GM18867 (cell line): ENCODE data around the gene C1orf185.
"Not testable (repeated sequence)": the region's sequence is repeated elsewhere in the genome, so short reads cannot be mapped to it uniquely, and the experiment has no call there.

Source experiments
- ATAC-seq: cut with Tn5 transposase; IDR thresholded peaks from one replicate; pipeline ENCODE4 v1.9.1; 2021; ENCODE audit warnings: mild to moderate bottlenecking, moderate library complexity; ENCODE audit not compliant: unreplicated experiment

The C1orf185 gene

GRCh38 chr1:51101976-51102375, at the start of gene C1orf185:
TSS of gene C1orf185 (plus strand) at chr1:51102228. CDS start at chr1:51102234, 6 bp downstream.
- no peak for ATAC-seq

GRCh38 chr1:51058858-51059257, 43.2 kb upstream of the C1orf185 start:
- ATAC-seq, result no peak

GRCh38 chr1:51061231-51061918, 40.7 kb upstream of the C1orf185 start:
- ATAC-seq, result no peak

GRCh38 chr1:51063121-51063520, 38.9 kb upstream of the C1orf185 start:
- no peak for ATAC-seq

DNA sequence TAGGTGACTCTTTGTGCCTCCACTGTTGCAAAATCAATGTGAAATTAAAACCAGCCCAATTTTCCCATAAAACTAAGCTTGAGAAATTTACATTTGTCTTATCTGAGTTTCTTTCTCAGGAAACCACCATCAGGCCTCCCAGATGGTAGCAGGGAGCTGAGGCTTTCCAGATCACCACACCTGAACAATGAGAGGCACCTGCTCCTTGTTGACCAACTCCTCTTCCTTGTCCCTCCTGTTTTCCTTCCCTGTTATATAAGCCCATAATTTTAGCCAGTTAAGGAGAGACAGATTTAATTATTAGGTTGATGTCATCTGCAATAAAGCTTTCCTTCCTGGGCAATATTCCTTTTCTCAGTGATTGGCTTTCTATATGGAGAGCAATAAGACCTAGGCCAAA, 32.0 kb upstream of the C1orf185 start:
- no peak for ATAC-seq

DNA sequence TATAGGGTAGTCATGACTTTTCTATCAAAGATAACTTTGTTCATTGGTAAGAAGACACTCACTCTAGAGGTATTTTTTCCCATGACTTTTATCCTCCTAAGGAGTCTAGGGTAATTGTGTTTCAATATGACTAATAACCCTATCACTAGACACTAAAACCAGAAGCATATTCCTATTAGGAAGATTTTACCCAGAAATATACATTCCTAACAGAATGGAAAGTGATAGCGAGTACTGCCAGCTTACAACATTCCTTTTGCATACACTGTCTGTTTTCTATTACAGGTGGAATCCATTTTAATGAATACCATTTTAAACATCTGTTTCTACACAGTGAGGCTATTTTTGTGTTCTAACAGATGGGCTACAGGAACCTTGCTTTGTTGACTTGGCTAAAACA, 31.4 kb upstream of the C1orf185 start:
- ATAC-seq, result no peak

DNA sequence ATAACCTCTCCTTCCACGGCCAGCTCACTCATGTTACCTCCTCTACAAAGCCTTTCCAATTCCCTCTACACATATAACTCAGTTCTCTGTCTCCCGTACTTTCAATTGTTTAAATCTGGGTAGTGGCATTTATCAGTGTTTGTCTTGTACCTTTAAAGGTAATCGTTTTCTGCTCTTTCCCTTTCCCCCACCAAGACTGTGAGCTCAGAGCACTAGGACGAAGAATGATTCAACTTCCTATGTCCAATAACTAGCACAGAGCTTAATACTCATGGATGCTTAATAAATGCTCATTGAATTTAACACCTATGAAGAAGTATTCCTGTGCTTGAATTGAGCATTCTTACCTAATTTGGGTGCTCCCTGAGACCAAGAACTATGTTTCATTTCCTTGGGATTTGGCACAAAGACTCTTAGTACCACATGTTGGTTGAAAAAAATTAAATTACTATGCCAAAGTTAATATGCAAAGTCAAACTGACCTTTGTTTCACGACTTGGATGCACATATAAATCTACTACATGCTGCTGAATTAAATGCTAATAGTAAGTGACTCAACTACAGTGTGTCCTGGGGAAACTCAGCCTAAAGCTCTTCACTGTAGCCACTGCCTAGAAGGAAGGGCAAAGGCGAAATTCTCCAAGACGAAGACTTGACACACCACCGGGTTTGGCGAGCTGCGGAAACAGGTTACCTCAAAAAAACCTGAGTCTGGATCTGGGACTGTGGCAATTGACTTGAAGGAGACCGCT, 30.6 kb upstream of the C1orf185 start:
- ATAC-seq, result no peak

DNA sequence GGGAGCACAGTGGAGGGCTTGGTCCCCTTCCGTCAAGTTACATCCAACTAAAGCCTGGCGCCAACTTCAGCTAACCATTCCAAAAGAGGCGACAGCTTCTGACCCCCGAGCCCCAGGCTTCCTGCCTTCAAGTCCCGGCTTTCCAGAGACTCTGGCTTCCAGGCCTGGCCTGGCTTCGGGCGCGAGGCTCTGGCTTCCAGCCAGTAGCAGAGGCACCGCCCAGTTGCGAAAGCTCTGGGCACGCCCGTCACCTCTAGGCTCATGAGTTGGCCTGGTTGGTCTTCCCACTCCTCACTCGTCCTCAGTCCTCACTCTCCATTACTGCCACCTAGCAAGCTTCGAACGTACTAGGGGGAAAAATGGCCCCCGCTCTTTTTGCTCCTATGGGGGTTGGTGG, 30.0 kb upstream of the C1orf185 start:
- ATAC-seq, result no peak

GRCh38 chr1:51072651-51073050, 29.4 kb upstream of the C1orf185 start:
- no peak for ATAC-seq

DNA sequence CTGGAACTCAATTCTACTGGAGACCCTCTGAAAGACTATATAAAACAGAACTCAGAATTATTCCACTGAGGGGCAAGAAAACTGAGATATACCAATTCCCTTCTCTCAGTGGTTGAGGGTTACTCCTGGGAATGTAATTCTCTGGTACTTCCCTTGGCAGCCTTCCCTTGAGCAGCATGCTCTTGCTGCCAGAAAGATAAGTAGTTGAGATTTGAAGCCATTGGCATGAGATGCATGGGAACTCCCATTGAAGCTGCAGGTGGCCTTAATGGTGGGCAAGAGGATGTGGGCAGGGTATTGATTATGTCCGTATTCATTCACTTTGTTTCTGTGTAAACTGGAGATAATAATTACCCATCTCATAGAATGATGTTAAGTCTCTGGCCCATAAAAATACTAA, 28.6 kb upstream of the C1orf185 start:
- ATAC-seq, result no peak

DNA sequence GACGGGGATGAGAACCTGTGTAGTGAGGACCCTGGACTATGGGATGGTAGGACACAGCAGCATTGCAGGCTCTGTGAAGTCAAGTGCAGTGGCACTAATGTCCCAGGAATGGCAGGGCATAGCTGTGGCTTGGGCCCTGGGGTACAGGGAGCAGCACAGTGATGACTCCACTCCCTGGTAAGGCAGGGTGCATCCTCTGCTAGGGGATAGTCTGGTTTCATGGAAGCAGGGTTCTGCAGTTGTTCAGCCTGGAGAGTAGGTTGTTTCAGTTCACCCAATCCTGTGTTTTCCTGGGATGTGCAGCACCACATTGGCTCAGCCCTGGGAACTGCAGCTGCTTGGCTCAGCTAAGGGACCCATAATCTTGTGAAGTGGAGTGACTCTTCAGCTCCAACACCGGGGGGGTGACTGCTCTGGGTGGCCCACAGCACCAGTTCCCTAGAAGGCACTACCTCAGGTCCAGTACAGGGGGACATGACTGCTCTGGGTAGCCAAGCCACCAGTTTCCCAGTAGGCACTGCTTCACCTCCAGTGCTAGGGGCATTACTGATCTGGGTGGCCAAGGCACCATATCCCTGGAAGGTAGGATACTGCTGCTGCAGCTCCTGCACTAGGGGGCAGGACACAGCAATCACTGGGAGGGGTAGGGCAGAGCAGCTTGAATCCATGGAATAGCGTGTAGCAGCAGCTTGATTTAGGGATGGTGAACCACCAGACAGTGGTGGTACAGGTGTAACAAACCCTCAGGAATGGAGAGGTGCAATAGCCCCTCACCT, 15.3 kb upstream of the C1orf185 start:
- no peak for ATAC-seq

- no peak for ATAC-seq
Measured at GRCh38 chr1:51088474-51088873, 13.6 kb upstream of the C1orf185 start.

- no peak for ATAC-seq
Measured at GRCh38 chr1:51093581-51093980, 8.4 kb upstream of the C1orf185 start.

DNA sequence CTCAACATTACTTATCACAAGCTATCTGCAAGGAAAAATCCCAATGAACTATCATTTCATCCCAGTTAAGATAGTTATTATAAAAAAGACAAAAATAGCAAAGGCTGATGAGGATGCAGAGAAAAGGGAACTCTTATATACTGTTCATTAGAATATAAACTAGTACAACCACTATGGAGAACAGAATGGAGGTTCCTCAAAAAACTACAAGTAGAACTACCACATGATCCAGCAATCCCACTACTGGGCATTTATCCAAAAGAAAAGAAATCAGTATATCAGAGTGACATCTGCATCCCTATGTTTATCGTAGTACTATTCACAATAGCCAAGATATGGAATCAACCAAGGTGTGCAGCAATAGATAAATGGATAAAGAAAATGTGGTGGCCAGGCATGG, 4.9 kb upstream of the C1orf185 start:
- ATAC-seq, result no peak

DNA sequence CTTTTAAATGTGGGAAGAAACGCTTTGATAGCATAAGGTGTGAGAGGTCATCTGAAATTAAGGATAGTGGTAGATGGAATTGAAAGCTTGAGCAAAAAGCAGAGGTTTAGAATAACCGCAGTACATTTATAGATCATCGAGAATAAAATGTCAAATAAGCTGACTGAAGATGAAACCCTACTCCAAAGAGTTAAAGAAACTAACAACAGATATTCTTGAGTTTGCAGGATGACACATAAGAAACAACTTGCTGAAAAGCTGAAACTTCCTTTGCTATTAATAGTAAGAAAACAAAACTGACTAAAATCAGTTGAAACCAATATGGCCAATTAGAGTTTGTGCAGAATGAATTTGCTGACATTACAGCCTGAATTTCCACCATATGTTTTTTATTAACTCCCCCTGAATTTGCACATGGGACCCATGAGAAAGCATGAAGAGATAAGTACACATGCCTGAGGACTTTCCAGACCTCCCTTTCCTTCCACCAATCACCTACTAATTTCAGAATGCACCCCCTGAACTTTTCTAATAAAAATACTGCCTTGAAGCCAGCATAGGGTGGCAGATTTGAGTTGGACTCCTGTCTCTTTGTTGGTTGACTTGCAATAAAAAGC, 1.7 kb upstream of the C1orf185 start:
- peak; percentile 83 for ATAC-seq

DNA sequence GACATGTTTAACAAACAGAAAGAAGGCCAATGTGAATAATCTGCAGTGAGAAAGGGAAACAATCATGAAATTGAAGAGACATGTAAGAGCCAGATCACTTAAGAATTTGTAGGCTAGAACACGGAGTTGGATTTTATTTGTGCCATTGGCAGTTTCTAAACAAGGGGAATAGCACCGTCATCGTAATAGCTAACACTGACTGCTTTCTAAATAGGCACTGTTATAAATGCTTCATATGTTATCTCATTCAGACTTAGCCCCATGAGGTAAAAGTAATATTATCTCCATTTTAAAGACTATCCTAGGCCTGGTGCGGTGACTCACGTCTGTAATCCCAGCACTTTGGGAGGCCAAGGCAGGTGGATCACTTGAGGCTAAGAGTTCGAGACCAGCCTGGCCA, 12.1 kb downstream of the C1orf185 start:
- ATAC-seq, result no peak

DNA sequence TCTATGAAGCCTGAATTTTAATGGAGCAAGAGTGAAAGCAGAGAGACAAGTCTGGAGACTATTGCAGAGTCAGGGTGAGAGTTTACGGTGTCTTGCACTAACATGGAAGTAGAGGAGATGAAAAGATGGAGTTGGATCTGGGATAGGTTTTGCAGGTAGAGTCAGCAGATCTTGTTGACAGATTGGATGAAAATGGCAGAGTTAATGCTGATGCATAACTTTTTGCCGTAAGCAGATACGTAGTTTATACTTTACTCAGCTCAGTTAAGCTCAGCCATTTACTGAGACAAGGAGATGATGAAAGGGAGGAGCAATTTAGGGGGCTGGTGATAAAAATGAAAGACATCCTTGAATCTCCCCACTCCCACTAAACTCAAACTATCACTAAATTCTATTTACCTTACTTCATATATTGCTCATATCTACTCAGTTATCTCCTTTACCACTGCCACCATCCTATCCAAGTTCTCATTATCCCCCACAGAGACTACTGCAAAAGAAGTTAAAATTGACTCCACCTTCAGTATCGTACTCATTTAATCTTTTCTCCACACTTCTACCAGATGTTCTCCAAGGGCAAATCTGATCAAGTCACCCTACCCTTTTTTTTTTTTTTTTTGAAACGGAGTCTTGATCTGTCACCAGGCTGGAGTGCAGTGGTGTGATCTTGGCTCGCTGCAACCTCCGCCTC, 13.8 kb downstream of the C1orf185 start:
- no peak for ATAC-seq

DNA sequence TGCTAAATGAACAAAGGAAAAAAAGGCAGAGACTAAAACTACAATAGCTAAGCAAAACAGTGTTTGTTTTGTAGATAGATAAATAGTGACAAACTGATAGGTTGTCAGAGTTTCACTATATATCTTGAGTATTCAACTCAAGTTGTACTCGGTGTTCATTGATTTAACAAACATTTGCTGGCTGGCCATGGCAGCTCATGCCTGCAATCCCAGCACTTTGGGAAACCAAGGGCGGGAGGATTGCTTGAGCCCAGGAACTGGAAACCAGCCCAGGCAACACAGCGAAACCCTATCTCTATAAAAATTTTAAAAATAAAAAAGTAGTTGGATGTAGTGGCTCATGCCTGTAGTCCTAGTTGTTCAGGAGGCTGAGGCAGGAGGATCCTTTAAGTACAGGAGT, 17.3 kb downstream of the C1orf185 start:
- no peak for ATAC-seq

- ATAC-seq, result no peak
Measured at GRCh38 chr1:51120629-51121028, 18.6 kb downstream of the C1orf185 start.

DNA sequence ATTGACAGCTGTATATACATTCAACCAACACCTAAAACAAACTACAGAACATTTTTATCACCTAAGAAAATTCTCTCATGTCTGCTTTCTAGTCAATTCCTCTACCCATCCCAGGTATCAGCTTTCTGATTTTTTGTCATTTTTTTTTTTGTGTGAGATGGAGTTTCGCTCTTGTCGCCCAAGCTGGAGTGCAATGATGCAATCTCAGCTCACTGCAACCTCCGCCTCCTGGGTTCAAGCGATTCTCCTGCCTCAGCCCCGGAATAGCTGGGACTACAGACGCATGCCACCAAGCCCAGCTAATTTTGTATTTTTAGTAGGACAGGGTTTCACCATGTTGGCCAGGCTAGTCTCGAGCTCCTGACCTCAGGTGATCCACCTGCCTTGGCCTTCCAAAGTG, 25.1 kb downstream of the C1orf185 start:
- not testable (repeated sequence) for ATAC-seq

- no peak for ATAC-seq
Measured at GRCh38 chr1:51131185-51131584, 29.2 kb downstream of the C1orf185 start.
